DND-41 (cell line): ENCODE data around the gene RBM43.
"Not testable (repeated sequence)": the region's sequence is repeated elsewhere in the genome, so short reads cannot be mapped to it uniquely, and the experiment has no call there.

Experiments
- ATAC-seq: fragments of 200-7000 bp; cut with Tn5 transposase; 3 replicates; pipeline ENCODE4 v1.9.1; 2021; ENCODE audit warnings: low read depth; ENCODE audit not compliant: insufficient read depth
- DNase-seq: peaks from one replicate; pipeline ENCODE4 v3.0.0-alpha.2; 2020
- H2AFZ ChIP-seq: 2 replicates; pipeline ENCODE4 v1.6.0; 2012; ENCODE audit warnings: low read depth, low read length
- H3K27ac ChIP-seq: 2 replicates; pipeline ENCODE4 v1.5.1; 2012; ENCODE audit warnings: low read length, inconsistent platforms
- H3K27me3 ChIP-seq: fragments of 200-600 bp; sonication (generic); 2 replicates; pipeline ENCODE4 v1.6.0; 2012; ENCODE audit warnings: low read length, mild to moderate bottlenecking, inconsistent platforms; ENCODE audit not compliant: insufficient read depth, poor library complexity
- H3K36me3 ChIP-seq: 2 replicates; pipeline ENCODE4 v1.5.1; 2012; ENCODE audit warnings: low read length, inconsistent platforms; ENCODE audit not compliant: insufficient read depth
- H3K4me1 ChIP-seq: 2 replicates; pipeline ENCODE4 v1.5.1; 2012; ENCODE audit warnings: mild to moderate bottlenecking, low read length; ENCODE audit not compliant: insufficient read depth
- H3K4me2 ChIP-seq: 2 replicates; pipeline ENCODE4 v1.6.0; 2012; ENCODE audit warnings: mild to moderate bottlenecking, moderate library complexity, low read length, inconsistent platforms; ENCODE audit not compliant: insufficient read depth
- H3K4me3 ChIP-seq, 2 experiments: fragments of 200-600 bp in 1 of 2; shearing (Covaris generic) in 1 of 2; 2 replicates each; pipeline ENCODE4 v1.5.1; 2012 to 2016; ENCODE audit warnings: inconsistent platforms in 2 of 2, low read length in 2 of 2, mild to moderate bottlenecking in 2 of 2, low read depth in 1 of 2, moderate library complexity in 1 of 2
- H3K79me2 ChIP-seq: 2 replicates; pipeline ENCODE4 v1.6.0; 2012; ENCODE audit warnings: low read length, inconsistent platforms; ENCODE audit not compliant: insufficient read depth
- H3K9ac ChIP-seq: 2 replicates; pipeline ENCODE4 v1.6.0; 2012; ENCODE audit warnings: low read depth, mild to moderate bottlenecking, inconsistent platforms, low read length, moderate library complexity
- H3K9me3 ChIP-seq: 2 replicates; pipeline ENCODE4 v1.5.1; 2012; ENCODE audit warnings: low read length, moderate library complexity, mild to moderate bottlenecking, inconsistent platforms; ENCODE audit not compliant: insufficient read depth, severe bottlenecking
- H4K20me1 ChIP-seq: 2 replicates; pipeline ENCODE4 v1.6.0; 2012; ENCODE audit warnings: low read length; ENCODE audit not compliant: insufficient read depth
- CTCF ChIP-seq: IDR thresholded peaks from 2 replicates; pipeline ENCODE4 v1.5.1; 2012; ENCODE audit warnings: borderline replicate concordance, low read length, moderate library complexity, mild to moderate bottlenecking; ENCODE audit not compliant: poor library complexity, severe bottlenecking; ENCODE audit errors: extremely low read depth
- EZH2 ChIP-seq: IDR thresholded peaks from 3 replicates; pipeline ENCODE4 v1.6.1; 2012; ENCODE audit warnings: borderline replicate concordance, low read depth, mild to moderate bottlenecking, moderate library complexity, low read length, inconsistent platforms; ENCODE audit not compliant: severe bottlenecking

Gene RBM43

GRCh38 chr2:151302879-151303278 is 41.2 kb upstream of the RBM43 start:
- Histone ChIP-seq H3K79me2 (no peaks in the 10 kb centered on the region), H4K20me1 (no peaks in the 10 kb centered on the region), H3K4me2 (no peak overlapping the region), H3K27me3 (no peaks in the 10 kb centered on the region), H3K4me1 (no peaks in the 10 kb centered on the region), H3K36me3 (no peaks in the 10 kb centered on the region), H3K27ac (no peak overlapping the region), H3K4me3 (no peak overlapping the region), H3K9ac (no peak overlapping the region), H3K9me3 (no peaks in the 10 kb centered on the region), H2AFZ (no peak overlapping the region)
- TF ChIP-seq EZH2 (no peak), CTCF (no peak)
- no peak for ATAC-seq
- DNase-seq: no peak

GRCh38 chr2:151302404-151302803 is 40.7 kb upstream of the RBM43 start:
- no peak overlapping the region for H2AFZ ChIP-seq
- no peak overlapping the region for H3K27ac ChIP-seq
- H3K36me3 ChIP-seq: no peaks in the 10 kb centered on the region
- no peaks in the 10 kb centered on the region for H3K27me3 ChIP-seq
- no peaks in the 10 kb centered on the region for H3K4me1 ChIP-seq
- H3K9me3 ChIP-seq: no peaks in the 10 kb centered on the region
- H3K4me2 ChIP-seq: no peak overlapping the region
- no peak for DNase-seq
- no peak for TF ChIP-seq EZH2
- no peak for TF ChIP-seq CTCF
- no peak overlapping the region for H3K9ac ChIP-seq
- H3K4me3 ChIP-seq: no peak overlapping the region
- H4K20me1 ChIP-seq: no peaks in the 10 kb centered on the region
- no peak for ATAC-seq
- H3K79me2 ChIP-seq: no peaks in the 10 kb centered on the region

- H3K4me1 ChIP-seq: no peaks in the 10 kb centered on the region
- H3K9me3 ChIP-seq: no peaks in the 10 kb centered on the region
- no peaks in the 10 kb centered on the region for H3K36me3 ChIP-seq
- no peak overlapping the region for H2AFZ ChIP-seq
- ATAC-seq (no peak), DNase-seq (no peak)
- no peak overlapping the region for H3K4me2 ChIP-seq
- H4K20me1 ChIP-seq: no peaks in the 10 kb centered on the region
- TF ChIP-seq CTCF (no peak), EZH2 (no peak)
- H3K27ac ChIP-seq: no peak overlapping the region
- H3K9ac ChIP-seq: no peak overlapping the region
- no peak overlapping the region for H3K4me3 ChIP-seq
- H3K27me3 ChIP-seq: no peaks in the 10 kb centered on the region
- H3K79me2 ChIP-seq: no peaks in the 10 kb centered on the region
These were observed 38.4 kb upstream of the RBM43 start for GRCh38 chr2:151299920-151300539.

- H3K9me3 ChIP-seq: no peaks in the 10 kb centered on the region
- TF ChIP-seq CTCF: no peak
- no peak for TF ChIP-seq EZH2
- no peaks in the 10 kb centered on the region for H3K36me3 ChIP-seq
- H4K20me1 ChIP-seq: no peaks in the 10 kb centered on the region
- H3K4me3 ChIP-seq: no peak overlapping the region
- no peak for DNase-seq
- H3K27me3 ChIP-seq: no peaks in the 10 kb centered on the region
- no peaks in the 10 kb centered on the region for H3K4me1 ChIP-seq
- no peak for ATAC-seq
- no peaks in the 10 kb centered on the region for H3K79me2 ChIP-seq
- H3K9ac ChIP-seq: no peak overlapping the region
- H2AFZ ChIP-seq: peak overlapping the region; percentile 48; the same call in 1 of the 2 replicates
- no peak overlapping the region for H3K27ac ChIP-seq
- H3K4me2 ChIP-seq: no peak overlapping the region
These were observed 36.2 kb upstream of the RBM43 start for GRCh38 chr2:151297882-151298281.

GRCh38 chr2:151295926-151296325 is 34.3 kb upstream of the RBM43 start:
- not testable (repeated sequence) for ATAC-seq

More at GRCh38 chr2:151295926-151296325, 34.3 kb upstream of the RBM43 start:
- DNase-seq, H3K4me2 ChIP-seq, H4K20me1 ChIP-seq, H3K79me2 ChIP-seq, H3K27ac ChIP-seq, H3K27me3 ChIP-seq, H2AFZ ChIP-seq, H3K4me1 ChIP-seq, H3K9ac ChIP-seq, H3K36me3 ChIP-seq, H3K9me3 ChIP-seq, H3K4me3 ChIP-seq: not testable (repeated sequence)
